ENCODE data around the gene MCM8. TPM values are rescaled to one million over a fixed set of nuclear protein-coding genes. Genes with fewer than 3 reads are reported as not detected.

MCM8 gene
- total and polyA plus RNA-seq, 4 donors: 1.6 to 4.7 (median 4.1) TPM

- H3K9me3 ChIP-seq (ENCODE audit: control insufficient read depth, low read length): no peaks in the 10 kb centered on the region
- no peaks in the 10 kb centered on the region for H3K36me3 ChIP-seq (ENCODE audit: control insufficient read depth in 1 of 2, insufficient read depth in 2 of 2, low read length in 1 of 2)
- WGBS, 2 donors: 34 to 54% methylated on average over 1 of the region's 1 CpG
- no peak overlapping the region for H3K4me3 ChIP-seq (ENCODE audit: low read length in 2 of 2)
- H3K4me1 ChIP-seq (ENCODE audit: control insufficient read depth in 1 of 2, insufficient read depth in 2 of 2, low read length in 2 of 2): no peaks in the 10 kb centered on the region
- ATAC-seq (ENCODE audit: low FRiP score) (no peak), DNase-seq (no peak)
- intact Hi-C loops (cut with DNase I): no loop called here
- no peak overlapping the region for H3K27ac ChIP-seq (ENCODE audit: low read depth in 1 of 2, low read length in 2 of 2)
- H3K27me3 ChIP-seq (ENCODE audit: control insufficient read depth in 1 of 2, insufficient read depth in 2 of 2, low read length in 1 of 2): peaks cover 0 to 2% of the 10 kb centered on the region in 2 donors
These were observed 29.9 kb upstream of the MCM8 start for GRCh38 chr20:5920581-5920980.

- DNase-seq: no peak
- 74 to 76% methylated on average over 5 of the region's 5 CpGs for WGBS, 2 donors
- intact Hi-C loops (cut with DNase I): no loop called here
- no peaks in the 10 kb centered on the region for H3K9me3 ChIP-seq (ENCODE audit: control insufficient read depth, low read length)
- no peaks in the 10 kb centered on the region for H3K27me3 ChIP-seq (ENCODE audit: control insufficient read depth in 1 of 2, insufficient read depth in 2 of 2, low read length in 1 of 2)
- H3K4me3 ChIP-seq (ENCODE audit: low read length in 2 of 2): no peak overlapping the region
- no peaks in the 10 kb centered on the region for H3K4me1 ChIP-seq (ENCODE audit: control insufficient read depth in 1 of 2, insufficient read depth in 2 of 2, low read length in 2 of 2)
- H3K36me3 ChIP-seq (ENCODE audit: control insufficient read depth in 1 of 2, insufficient read depth in 2 of 2, low read length in 1 of 2): no peaks in the 10 kb centered on the region
- ATAC-seq (ENCODE audit: low FRiP score): no peak
- H3K27ac ChIP-seq (ENCODE audit: low read depth in 1 of 2, low read length in 2 of 2): no peak overlapping the region
These were observed 27.0 kb upstream of the MCM8 start for GRCh38 chr20:5923493-5923892.

- Histone ChIP-seq H3K27ac (ENCODE audit: low read depth in 1 of 2, low read length in 2 of 2) (no peak overlapping the region), H3K4me3 (ENCODE audit: low read length in 2 of 2) (no peak overlapping the region), H3K4me1 (ENCODE audit: control insufficient read depth in 1 of 2, insufficient read depth in 2 of 2, low read length in 2 of 2) (no peaks in the 10 kb centered on the region), H3K36me3 (ENCODE audit: control insufficient read depth in 1 of 2, insufficient read depth in 2 of 2, low read length in 1 of 2) (no peaks in the 10 kb centered on the region), H3K27me3 (ENCODE audit: control insufficient read depth in 1 of 2, insufficient read depth in 2 of 2, low read length in 1 of 2) (no peaks in the 10 kb centered on the region), H3K9me3 (ENCODE audit: control insufficient read depth, low read length) (no peaks in the 10 kb centered on the region)
- DNase-seq (no peak), ATAC-seq (ENCODE audit: low FRiP score) (no peak)
- 80 to 81% methylated on average over 3 of the region's 3 CpGs for WGBS, 2 donors
- intact Hi-C loops (cut with DNase I): no loop called here
These were observed 24.9 kb upstream of the MCM8 start for GRCh38 chr20:5925551-5925950.

DNA sequence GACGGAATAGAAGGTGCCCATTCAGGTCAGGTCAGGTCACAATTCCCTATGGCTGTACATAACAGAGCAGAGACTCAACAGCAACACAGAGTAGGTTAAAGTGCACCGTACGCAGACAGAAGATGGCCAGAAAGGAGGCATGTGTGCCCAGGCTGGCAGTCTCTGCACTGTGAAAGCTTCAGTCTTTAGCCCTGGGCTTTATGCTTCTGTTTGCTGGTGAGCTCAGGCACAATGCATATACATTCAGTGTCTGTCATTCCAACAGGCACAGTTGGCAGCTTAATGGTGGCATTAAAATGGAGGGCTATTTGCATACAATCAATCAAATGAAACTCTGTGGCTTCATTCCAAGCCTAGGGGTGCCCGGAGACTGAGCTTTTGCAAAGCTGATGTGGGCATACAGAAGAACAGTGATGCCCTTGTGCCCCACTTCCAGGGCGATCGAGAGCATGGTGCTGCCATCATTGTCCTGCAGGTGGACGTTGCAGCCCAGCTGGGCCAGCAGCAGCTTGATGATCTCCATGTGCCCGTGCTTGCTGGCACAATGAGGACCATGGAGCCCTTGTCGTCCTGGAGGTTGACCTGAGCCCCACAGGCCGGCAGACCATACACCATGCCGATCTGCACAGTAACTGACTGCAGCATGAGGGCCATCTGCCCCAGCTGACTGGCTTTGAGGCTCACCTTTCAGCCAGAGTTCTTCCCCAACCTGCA, 22.5 kb upstream of the MCM8 start:
- intact Hi-C loops (cut with DNase I): no loop called here
- 74 to 81% methylated on average over 11 of the region's 11 CpGs for WGBS, 2 donors
- H3K4me3 ChIP-seq (ENCODE audit: low read length in 2 of 2): no peak overlapping the region
- H3K27me3 ChIP-seq (ENCODE audit: control insufficient read depth in 1 of 2, insufficient read depth in 2 of 2, low read length in 1 of 2): no peaks in the 10 kb centered on the region
- no peak overlapping the region for H3K27ac ChIP-seq (ENCODE audit: low read depth in 1 of 2, low read length in 2 of 2)
- ATAC-seq (ENCODE audit: low FRiP score): no peak
- DNase-seq: no peak
- H3K9me3 ChIP-seq (ENCODE audit: control insufficient read depth, low read length): no peaks in the 10 kb centered on the region
- H3K4me1 ChIP-seq (ENCODE audit: control insufficient read depth in 1 of 2, insufficient read depth in 2 of 2, low read length in 2 of 2): no peaks in the 10 kb centered on the region
- no peaks in the 10 kb centered on the region for H3K36me3 ChIP-seq (ENCODE audit: control insufficient read depth in 1 of 2, insufficient read depth in 2 of 2, low read length in 1 of 2)

DNA sequence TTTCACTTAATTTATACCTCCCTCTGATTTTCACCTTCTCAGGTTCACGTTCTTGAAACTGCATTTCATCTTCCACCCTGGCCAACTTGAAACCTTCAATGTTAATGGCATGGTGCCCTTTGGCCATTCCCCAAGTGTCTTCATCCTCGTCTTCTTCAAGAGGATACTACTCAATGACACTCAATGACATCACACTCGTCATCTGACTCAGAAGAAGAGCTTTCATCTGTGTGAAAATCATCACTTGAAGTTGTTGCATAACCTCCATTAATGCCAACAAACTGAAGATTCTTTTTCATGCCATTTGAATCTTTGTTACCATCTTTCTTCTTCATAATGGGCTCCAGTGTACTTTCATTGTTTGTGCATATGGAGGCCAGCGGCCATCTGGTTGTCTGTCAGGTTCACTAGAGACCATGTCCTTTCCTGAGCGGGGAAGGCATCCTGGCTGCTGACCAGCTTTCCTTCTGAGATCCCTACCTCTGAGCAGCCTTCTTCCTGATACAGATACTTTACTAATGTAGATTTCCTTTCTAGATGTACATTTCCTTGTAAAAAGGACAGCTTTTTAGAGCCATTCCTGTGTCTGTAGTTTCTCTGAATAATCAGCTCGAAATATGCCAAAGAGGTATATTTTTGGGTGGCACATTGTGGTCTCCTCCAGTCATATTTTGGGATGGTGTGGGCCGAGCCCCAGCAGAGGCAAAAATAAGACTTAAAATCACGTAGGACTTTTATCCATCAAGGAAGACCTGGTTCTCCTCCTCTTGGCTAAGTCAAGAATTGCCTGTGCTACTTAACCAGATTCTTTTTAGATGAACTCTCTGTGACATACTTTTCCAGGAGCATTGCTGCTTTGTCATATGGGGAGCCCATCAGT, 21.4 kb upstream of the MCM8 start:
- no peak overlapping the region for H3K4me3 ChIP-seq (ENCODE audit: low read length in 2 of 2)
- 72 to 73% methylated on average over 8 of the region's 8 CpGs for WGBS, 2 donors
- no peaks in the 10 kb centered on the region for H3K36me3 ChIP-seq (ENCODE audit: control insufficient read depth in 1 of 2, insufficient read depth in 2 of 2, low read length in 1 of 2)
- intact Hi-C loops (cut with DNase I): no loop called here
- ATAC-seq (ENCODE audit: low FRiP score) (no peak), DNase-seq (no peak)
- H3K27me3 ChIP-seq (ENCODE audit: control insufficient read depth in 1 of 2, insufficient read depth in 2 of 2, low read length in 1 of 2): no peaks in the 10 kb centered on the region
- no peaks in the 10 kb centered on the region for H3K9me3 ChIP-seq (ENCODE audit: control insufficient read depth, low read length)
- H3K4me1 ChIP-seq (ENCODE audit: control insufficient read depth in 1 of 2, insufficient read depth in 2 of 2, low read length in 2 of 2): no peaks in the 10 kb centered on the region
- H3K27ac ChIP-seq (ENCODE audit: low read depth in 1 of 2, low read length in 2 of 2): no peak overlapping the region

GRCh38 chr20:5931411-5931810, 19.0 kb upstream of the MCM8 start:
- DNase-seq (no peak), ATAC-seq (ENCODE audit: low FRiP score) (no peak)
- H3K9me3 ChIP-seq (ENCODE audit: control insufficient read depth, low read length): no peaks in the 10 kb centered on the region
- no peaks in the 10 kb centered on the region for H3K27me3 ChIP-seq (ENCODE audit: control insufficient read depth in 1 of 2, insufficient read depth in 2 of 2, low read length in 1 of 2)
- H3K4me1 ChIP-seq (ENCODE audit: control insufficient read depth in 1 of 2, insufficient read depth in 2 of 2, low read length in 2 of 2): no peaks in the 10 kb centered on the region
- H3K36me3 ChIP-seq (ENCODE audit: control insufficient read depth in 1 of 2, insufficient read depth in 2 of 2, low read length in 1 of 2): no peaks in the 10 kb centered on the region
- no peak overlapping the region for H3K27ac ChIP-seq (ENCODE audit: low read depth in 1 of 2, low read length in 2 of 2)
- no peak overlapping the region for H3K4me3 ChIP-seq (ENCODE audit: low read length in 2 of 2)
- intact Hi-C loops (cut with DNase I): no loop called here
- 72 to 79% methylated on average over 3 of the region's 3 CpGs for WGBS, 2 donors

DNA sequence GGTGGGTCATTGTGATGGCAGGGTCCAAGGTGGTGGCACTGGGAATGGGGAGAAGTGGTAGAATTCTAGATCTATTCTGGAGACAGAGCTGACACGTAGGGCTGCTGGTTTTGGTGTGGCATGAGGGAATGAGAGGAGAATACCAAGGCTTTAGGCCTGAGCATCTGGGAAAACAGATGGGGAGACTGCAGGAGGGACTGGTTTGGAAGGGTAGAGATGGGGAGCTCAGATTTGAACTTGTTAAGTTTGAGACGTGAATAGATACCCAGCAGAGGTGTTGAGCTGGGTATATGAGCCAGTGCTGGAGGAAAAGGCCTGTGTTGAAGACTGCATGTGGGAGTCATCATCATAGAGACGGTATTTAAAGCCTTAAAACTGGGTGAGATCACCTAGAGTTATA, 17.7 kb upstream of the MCM8 start:
- ATAC-seq (ENCODE audit: low FRiP score) (no peak), DNase-seq (no peak)
- Histone ChIP-seq H3K4me1 (ENCODE audit: control insufficient read depth in 1 of 2, insufficient read depth in 2 of 2, low read length in 2 of 2) (no peaks in the 10 kb centered on the region), H3K27me3 (ENCODE audit: control insufficient read depth in 1 of 2, insufficient read depth in 2 of 2, low read length in 1 of 2) (no peaks in the 10 kb centered on the region), H3K9me3 (ENCODE audit: control insufficient read depth, low read length) (no peaks in the 10 kb centered on the region), H3K36me3 (ENCODE audit: control insufficient read depth in 1 of 2, insufficient read depth in 2 of 2, low read length in 1 of 2) (no peaks in the 10 kb centered on the region), H3K27ac (ENCODE audit: low read depth in 1 of 2, low read length in 2 of 2) (no peak overlapping the region), H3K4me3 (ENCODE audit: low read length in 2 of 2) (no peak overlapping the region)
- 78 to 83% methylated on average over 3 of the region's 3 CpGs for WGBS, 2 donors
- intact Hi-C loops (cut with DNase I): no loop called here

DNA sequence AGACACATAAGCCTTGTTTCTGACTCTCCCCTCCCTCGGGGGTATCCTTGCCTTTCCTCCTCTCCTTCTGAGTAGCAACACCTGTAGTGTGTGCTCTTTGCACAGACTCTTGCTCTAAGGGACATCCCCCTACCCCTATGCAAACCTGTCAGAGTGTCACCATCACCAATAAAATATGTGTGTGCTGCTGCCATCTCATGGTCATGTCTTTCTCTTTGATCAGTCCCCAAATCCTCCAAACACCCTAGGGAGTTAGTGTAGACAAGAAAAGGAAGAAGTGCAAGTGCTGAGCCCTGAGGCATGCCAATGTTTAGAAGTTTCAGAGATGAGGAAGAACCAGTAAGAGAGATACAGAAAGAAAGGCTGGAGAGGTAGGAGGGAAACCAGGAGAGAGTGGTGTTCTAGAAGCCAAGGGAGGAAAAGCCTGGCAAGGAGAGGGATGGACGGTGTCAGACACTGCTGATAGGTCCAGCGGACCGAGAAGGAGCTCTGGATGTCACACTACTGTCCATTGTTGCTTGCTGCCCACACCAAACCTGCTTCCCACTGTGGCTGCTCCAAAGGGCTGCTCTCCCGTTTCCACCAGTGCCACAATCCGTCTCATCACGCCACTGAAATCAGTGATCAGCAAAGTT, 16.5 kb upstream of the MCM8 start:
- 56 to 61% methylated on average over 7 of the region's 7 CpGs for WGBS, 2 donors
- Histone ChIP-seq H3K9me3 (ENCODE audit: control insufficient read depth, low read length) (no peaks in the 10 kb centered on the region), H3K27ac (ENCODE audit: low read depth in 1 of 2, low read length in 2 of 2) (no peak overlapping the region), H3K27me3 (ENCODE audit: control insufficient read depth in 1 of 2, insufficient read depth in 2 of 2, low read length in 1 of 2) (no peaks in the 10 kb centered on the region), H3K4me3 (ENCODE audit: low read length in 2 of 2) (no peak overlapping the region), H3K36me3 (ENCODE audit: control insufficient read depth in 1 of 2, insufficient read depth in 2 of 2, low read length in 1 of 2) (peaks cover 2 to 4% of the 10 kb centered on the region in 2 donors), H3K4me1 (ENCODE audit: control insufficient read depth in 1 of 2, insufficient read depth in 2 of 2, low read length in 2 of 2) (no peaks in the 10 kb centered on the region)
- DNase-seq: no peak
- intact Hi-C loops (cut with DNase I): no loop called here
- no peak for ATAC-seq (ENCODE audit: low FRiP score)

Measured in aorta (tissue), 5 donors.